ENCODE data around the gene IRF6. TPM values are rescaled to one million over a fixed set of nuclear protein-coding genes. Genes with fewer than 3 reads are reported as not detected.

The IRF6 gene
- total RNA-seq, 1 experiment from 2014 or later, result 35.2 TPM

DNA sequence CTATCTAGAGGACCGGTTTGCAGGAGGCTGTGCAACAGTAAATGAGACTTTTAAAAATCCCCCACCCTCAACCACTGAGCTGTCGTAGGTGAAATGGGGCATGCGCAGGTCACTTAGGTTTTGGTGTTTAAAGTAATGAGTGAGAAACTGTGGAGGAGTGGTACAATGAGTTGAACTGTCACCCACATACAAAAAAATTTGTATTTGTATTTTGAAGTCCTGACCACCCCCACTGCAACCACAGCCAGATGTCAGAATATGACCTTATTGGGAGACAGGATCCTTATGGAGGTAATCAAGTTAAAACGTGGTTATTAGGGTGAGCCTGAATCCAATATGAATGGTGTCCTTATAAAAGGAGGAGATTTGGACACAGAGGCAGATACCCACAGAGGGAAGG is 1.6 kb upstream of the IRF6 start (continued):
- TF ChIP-seq, protein P1, sequence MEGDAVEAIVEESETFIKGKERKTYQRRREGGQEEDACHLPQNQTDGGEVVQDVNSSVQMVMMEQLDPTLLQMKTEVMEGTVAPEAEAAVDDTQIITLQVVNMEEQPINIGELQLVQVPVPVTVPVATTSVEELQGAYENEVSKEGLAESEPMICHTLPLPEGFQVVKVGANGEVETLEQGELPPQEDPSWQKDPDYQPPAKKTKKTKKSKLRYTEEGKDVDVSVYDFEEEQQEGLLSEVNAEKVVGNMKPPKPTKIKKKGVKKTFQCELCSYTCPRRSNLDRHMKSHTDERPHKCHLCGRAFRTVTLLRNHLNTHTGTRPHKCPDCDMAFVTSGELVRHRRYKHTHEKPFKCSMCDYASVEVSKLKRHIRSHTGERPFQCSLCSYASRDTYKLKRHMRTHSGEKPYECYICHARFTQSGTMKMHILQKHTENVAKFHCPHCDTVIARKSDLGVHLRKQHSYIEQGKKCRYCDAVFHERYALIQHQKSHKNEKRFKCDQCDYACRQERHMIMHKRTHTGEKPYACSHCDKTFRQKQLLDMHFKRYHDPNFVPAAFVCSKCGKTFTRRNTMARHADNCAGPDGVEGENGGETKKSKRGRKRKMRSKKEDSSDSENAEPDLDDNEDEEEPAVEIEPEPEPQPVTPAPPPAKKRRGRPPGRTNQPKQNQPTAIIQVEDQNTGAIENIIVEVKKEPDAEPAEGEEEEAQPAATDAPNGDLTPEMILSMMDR (IDR thresholded peaks at IDR 0.05 in 2 of 3, conservative IDR thresholded peaks at IDR 0.05 in 1 of 3; ENCODE audit: borderline replicate concordance in 1 of 3, insufficient read depth in 1 of 3, low read depth in 2 of 3, low read length in 2 of 3), result no peak
- no peak for TF ChIP-seq EGR1 (IDR thresholded peaks at IDR 0.05; ENCODE audit: low read depth)
- TF ChIP-seq POLR2AphosphoS5 (IDR thresholded peaks at IDR 0.05; ENCODE audit: low read depth, low read length), result no peak
- no peak for TF ChIP-seq SP1 (IDR thresholded peaks at IDR 0.05; ENCODE audit: low read depth)
- no peak for TF ChIP-seq CBX3 (IDR thresholded peaks at IDR 0.05; ENCODE audit: low read depth)
- TF ChIP-seq, protein P2, sequence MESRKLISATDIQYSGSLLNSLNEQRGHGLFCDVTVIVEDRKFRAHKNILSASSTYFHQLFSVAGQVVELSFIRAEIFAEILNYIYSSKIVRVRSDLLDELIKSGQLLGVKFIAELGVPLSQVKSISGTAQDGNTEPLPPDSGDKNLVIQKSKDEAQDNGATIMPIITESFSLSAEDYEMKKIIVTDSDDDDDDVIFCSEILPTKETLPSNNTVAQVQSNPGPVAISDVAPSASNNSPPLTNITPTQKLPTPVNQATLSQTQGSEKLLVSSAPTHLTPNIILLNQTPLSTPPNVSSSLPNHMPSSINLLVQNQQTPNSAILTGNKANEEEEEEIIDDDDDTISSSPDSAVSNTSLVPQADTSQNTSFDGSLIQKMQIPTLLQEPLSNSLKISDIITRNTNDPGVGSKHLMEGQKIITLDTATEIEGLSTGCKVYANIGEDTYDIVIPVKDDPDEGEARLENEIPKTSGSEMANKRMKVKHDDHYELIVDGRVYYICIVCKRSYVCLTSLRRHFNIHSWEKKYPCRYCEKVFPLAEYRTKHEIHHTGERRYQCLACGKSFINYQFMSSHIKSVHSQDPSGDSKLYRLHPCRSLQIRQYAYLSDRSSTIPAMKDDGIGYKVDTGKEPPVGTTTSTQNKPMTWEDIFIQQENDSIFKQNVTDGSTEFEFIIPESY (IDR thresholded peaks at IDR 0.05; ENCODE audit: extremely low read depth, insufficient replicate concordance, low read length), result no peak
- TF ChIP-seq ELF1 (IDR thresholded peaks at IDR 0.05; ENCODE audit: borderline replicate concordance, low read depth), result no peak
- TF ChIP-seq SIN3A (IDR thresholded peaks at IDR 0.05; ENCODE audit: low read depth), result no peak; the same call in 1 of the 2 replicates
- no peak for TF ChIP-seq SRF (IDR thresholded peaks at IDR 0.05; ENCODE audit: low read depth)
- no peak for TF ChIP-seq EZH2 (IDR thresholded peaks at IDR 0.05)

DNA sequence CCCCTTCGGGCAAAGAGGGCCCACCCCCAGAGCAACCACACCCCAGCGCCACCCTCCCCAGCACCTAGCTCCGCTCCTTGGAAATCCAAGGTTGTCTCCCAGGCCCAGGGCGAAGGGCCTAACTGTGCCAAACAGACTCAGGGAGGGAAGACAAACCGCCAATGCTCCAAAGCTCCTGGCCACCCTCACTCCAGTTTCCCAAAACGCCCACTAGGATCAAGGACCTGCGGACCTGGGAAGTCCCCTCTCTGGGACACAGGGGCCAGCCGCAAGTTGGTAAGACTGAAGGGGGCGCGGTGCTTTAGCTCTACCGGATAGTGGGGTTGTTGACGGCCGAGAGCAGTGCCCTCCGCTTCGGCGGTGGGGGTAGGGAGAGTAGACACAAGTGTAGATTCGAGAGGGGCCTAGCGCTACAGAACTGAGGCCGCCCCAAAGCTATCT is 581 bp downstream of the IRF6 start:
- peak overlapping the region; percentile 17; the same call in 1 of the 2 replicates for H3K27ac ChIP-seq (ENCODE audit: low read depth, low read length)
- no peaks in the 10 kb centered on the region for H3K9me2 ChIP-seq (ENCODE audit: insufficient read depth)
- ATAC-seq (peak; percentile 34), DNase-seq (ENCODE audit: low read depth, low spot score) (no peak)
- H3K9ac ChIP-seq (ENCODE audit: low read length), result peak overlapping the region; percentile 87
- no peaks in the 10 kb centered on the region; a peak in 2 of 4 replicates for H3K36me3 ChIP-seq (ENCODE audit: control insufficient read depth in 1 of 2, insufficient read depth in 2 of 2, low read length in 2 of 2)
- H4K20me1 ChIP-seq (ENCODE audit: insufficient read depth), result no peaks in the 10 kb centered on the region
- H3K4me1 ChIP-seq (ENCODE audit: control insufficient read depth in 1 of 2, insufficient read depth in 2 of 2, low read length in 2 of 2), result peaks cover 11 to 38% of the 10 kb centered on the region in 2 experiments
- POLR2A ChIA-PET, result interaction anchor here (0.8 to 1.8 kb wide), 2 partner anchors 18 to 22 kb away, joined by 3 to 9 read pairs; partner anchors contain the start of gene UTP25
- H3K4me3 ChIP-seq (replicated peaks in 1 of 2; ENCODE audit: low read depth in 1 of 2, low read length in 2 of 2), result peak overlapping the region; percentile 80 to 91
- TF ChIP-seq, protein P1 (IDR thresholded peaks at IDR 0.05 in 2 of 3, conservative IDR thresholded peaks at IDR 0.05 in 1 of 3; ENCODE audit: borderline replicate concordance in 1 of 3, insufficient read depth in 1 of 3, low read depth in 2 of 3, low read length in 2 of 3), result 0 out of 6 replicates have a peak, but pooled peaks of 1 of the 3 experiments have one; percentile 20
- no peak for TF ChIP-seq ELF1 (IDR thresholded peaks at IDR 0.05; ENCODE audit: borderline replicate concordance, low read depth)
- RAD21 ChIA-PET (ENCODE audit: low non-redundant PET in 1 of 2, low total read pairs in 2 of 2, uncharacterized antibody in 2 of 2, unreplicated experiment in 2 of 2), result interaction anchor here in 1 of 2 experiments (0.7 kb wide), 1 partner anchor 53 kb away, joined by 4 read pairs; no protein-coding TSS in a partner anchor
- intact Hi-C loops (cut with micrococcal nuclease), result no loop called here
- CTCF ChIA-PET, result interaction anchor here (0.8 to 1.7 kb wide), 3 partner anchors 18 to 57 kb away, joined by 3 to 7 read pairs (median 4); no protein-coding TSS in a partner anchor
- H2AFZ ChIP-seq (ENCODE audit: low read depth, low read length, poor library complexity, severe bottlenecking), result no peak overlapping the region
- no peaks in the 10 kb centered on the region for H3K9me3 ChIP-seq (ENCODE audit: control insufficient read depth in 1 of 2, insufficient read depth in 1 of 2, low read depth in 1 of 2, low read length in 2 of 2)
- TSS peak; percentile 64 for BruUV-seq (replicated peaks)
- H3K4me2 ChIP-seq (ENCODE audit: low read length), result peak overlapping the region; percentile 98
- peaks cover 28% of the 10 kb centered on the region; the same call in 1 of the 2 replicates for H3K79me2 ChIP-seq (ENCODE audit: insufficient read depth, low read length)
- no peaks in the 10 kb centered on the region for H3K27me3 ChIP-seq (ENCODE audit: insufficient read depth, low read length)
